H1 (cell line): ENCODE measurements around the gene NEK9.

Experiments used
- CTCF ChIP-seq, 3 experiments: IDR thresholded peaks; 1 replicate in 2 of 3; 2 replicates in 1 of 3; pipeline versions ENCODE4 v1.5.1 to v1.6.1; 2011; ENCODE audit warnings: low read length in 3 of 3, mild to moderate bottlenecking in 3 of 3, inconsistent platforms in 2 of 3, low read depth in 1 of 3, moderate library complexity in 1 of 3; ENCODE audit not compliant: insufficient read depth in 1 of 3; ENCODE audit errors: control extremely low read depth in 1 of 3
- GABPA ChIP-seq: IDR thresholded peaks from 2 replicates; pipeline ENCODE4 v1.6.1; 2011; ENCODE audit warnings: mild to moderate bottlenecking, low read length, moderate library complexity, borderline replicate concordance; ENCODE audit not compliant: insufficient read depth
- HDAC6 ChIP-seq: IDR thresholded peaks from one replicate; pipeline ENCODE4 v1.7.1; 2012; ENCODE audit warnings: low read depth, mild to moderate bottlenecking, inconsistent platforms, low read length, moderate library complexity
- MAX ChIP-seq: IDR thresholded peaks from 2 replicates; pipeline ENCODE4 v1.6.1; 2012; ENCODE audit warnings: inconsistent platforms
- POLR2A ChIP-seq, 2 experiments: IDR thresholded peaks; 1 replicate in 1 of 2; 2 replicates in 1 of 2; pipeline ENCODE4 v1.6.1; 2011; ENCODE audit warnings: low read depth in 2 of 2, low read length in 2 of 2, mild to moderate bottlenecking in 2 of 2; ENCODE audit errors: control extremely low read depth in 1 of 2
- RFX5 ChIP-seq: IDR thresholded peaks from 2 replicates; pipeline ENCODE4 v1.6.1; 2011; ENCODE audit warnings: low read depth, low read length, improper control_type of control experiment, borderline replicate concordance

GRCh38 chr14:75133597-75133996 lies 6.7 kb upstream of the NEK9 start:
- no peak for TF ChIP-seq CTCF (IDR thresholded peaks at IDR 0.05; ENCODE audit: control extremely low read depth in 1 of 3, insufficient read depth in 1 of 3, low read depth in 1 of 3, low read length in 3 of 3)
- no peak for TF ChIP-seq GABPA
- no peak for TF ChIP-seq POLR2A (IDR thresholded peaks at IDR 0.05; ENCODE audit: control extremely low read depth in 1 of 2, low read depth in 2 of 2, low read length in 2 of 2)
- no peak for TF ChIP-seq RFX5
- no peak for TF ChIP-seq MAX
- TF ChIP-seq HDAC6: no peak
